Measurements from ENCODE around the gene PLEKHG4B. TPM values are rescaled to one million over a fixed set of nuclear protein-coding genes. Genes with fewer than 3 reads are reported as not detected.

The PLEKHG4B gene
- polyA plus RNA-seq, 4 donors = 8.2 to 17.1 (median 9.5) TPM

DNA sequence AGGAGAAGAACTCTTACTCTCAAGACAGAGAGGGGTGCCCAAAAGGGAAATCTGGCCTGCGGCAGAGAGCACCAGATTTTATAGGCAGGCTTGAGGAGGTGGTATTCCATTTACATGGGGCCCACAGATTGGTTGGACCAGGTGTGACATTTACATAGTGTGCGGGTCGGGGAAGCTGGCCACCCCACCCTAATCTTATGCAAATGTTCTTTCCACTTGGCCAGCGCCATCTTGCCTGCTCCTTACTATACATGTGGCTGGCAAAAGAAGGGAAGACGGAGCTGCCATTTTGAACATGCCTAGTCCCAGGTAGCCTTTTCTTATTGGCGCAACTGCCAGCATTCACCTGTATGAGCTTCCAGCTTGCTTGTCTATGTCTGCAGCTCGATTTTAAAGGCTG, 34.8 kb downstream of the PLEKHG4B start:
- no peak for DNase-seq (ENCODE audit: low read depth in 4 of 4, low spot score in 3 of 4)

DNA sequence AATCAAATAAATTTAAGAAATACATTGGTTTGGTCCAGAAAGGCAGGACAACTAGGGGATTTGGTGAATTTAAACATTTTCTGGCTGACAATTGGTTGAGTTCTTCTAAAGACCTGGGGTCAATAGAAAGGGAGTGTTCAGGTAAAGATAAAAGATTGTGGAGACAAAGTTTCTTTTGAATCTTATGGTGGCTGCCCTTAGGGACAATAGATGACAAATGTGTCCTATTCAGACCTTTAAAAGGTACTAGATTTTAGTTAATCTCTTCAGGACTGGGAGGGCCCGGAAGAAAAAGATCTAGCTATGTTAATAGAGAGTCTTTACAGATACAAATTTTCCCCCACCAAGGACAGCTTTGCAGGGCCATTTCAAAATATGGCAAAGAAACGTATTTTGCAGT, 35.9 kb downstream of the PLEKHG4B start:
- no peak for DNase-seq (ENCODE audit: low read depth in 4 of 4, low spot score in 3 of 4)

DNA sequence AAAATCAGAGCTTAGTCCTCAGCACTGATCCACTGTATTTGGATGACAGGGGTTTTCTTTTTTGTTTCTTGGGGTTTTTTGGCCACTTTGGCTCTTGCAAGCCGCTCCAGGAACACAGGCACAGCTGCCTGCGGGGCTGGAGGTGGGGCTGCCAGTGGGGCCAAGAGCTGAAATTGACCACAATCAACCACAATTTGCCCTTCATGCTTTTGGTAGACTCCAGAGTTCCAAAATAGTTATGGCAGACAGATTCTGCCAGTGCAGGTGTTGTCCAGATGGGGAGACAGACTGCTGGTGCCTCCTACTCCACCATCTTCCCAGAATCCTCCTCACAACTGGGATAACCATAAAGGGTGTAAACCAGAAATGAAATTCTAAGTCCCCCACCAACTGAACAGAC, 36.5 kb downstream of the PLEKHG4B start:
- no peak for DNase-seq (ENCODE audit: low read depth in 4 of 4, low spot score in 3 of 4)

DNA sequence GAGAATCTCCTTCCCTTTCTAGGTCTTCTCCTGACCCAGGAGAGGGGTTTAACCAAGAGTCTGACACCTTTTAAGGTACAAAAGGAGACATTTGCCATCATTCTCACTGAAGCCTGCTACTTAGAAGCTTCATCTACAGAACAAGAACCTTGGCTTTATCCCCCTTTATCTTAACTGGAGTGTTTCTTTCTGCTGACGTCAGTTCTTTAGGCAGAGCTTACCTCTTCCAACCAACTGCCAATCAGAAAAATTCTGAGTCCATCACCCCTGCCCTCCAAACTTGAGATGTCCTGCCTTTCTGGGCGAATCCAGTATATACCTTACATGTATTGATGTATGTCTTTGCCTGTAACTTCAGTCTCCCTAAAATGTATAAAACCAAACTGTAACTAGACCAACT, 37.2 kb downstream of the PLEKHG4B start:
- DNase-seq (ENCODE audit: low read depth in 4 of 4, low spot score in 3 of 4) = no peak

DNA sequence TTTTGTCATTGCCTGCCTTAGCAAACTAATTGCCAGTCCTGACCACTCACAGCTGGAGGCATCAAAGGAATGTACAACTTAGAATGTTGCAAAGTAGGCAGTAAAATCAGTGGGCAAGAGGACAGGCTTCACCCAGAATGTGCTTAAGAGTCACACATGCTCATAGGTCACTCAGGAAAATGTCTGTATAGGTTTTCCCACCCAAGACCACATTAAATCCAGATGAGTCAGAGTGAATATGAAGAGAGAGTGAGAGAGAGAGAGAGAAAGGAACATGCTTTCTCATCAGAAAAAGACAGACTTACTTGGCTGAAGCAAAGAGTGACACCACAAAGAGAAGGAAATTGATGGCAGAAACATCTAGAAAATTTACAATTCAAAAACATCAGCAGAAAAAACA, 37.9 kb downstream of the PLEKHG4B start:
- no peak for DNase-seq (ENCODE audit: low read depth in 4 of 4, low spot score in 3 of 4)

- DNase-seq (ENCODE audit: low read depth in 4 of 4, low spot score in 3 of 4) = no peak
Measured at GRCh38 chr5:130601-131131, 38.7 kb downstream of the PLEKHG4B start.

DNA sequence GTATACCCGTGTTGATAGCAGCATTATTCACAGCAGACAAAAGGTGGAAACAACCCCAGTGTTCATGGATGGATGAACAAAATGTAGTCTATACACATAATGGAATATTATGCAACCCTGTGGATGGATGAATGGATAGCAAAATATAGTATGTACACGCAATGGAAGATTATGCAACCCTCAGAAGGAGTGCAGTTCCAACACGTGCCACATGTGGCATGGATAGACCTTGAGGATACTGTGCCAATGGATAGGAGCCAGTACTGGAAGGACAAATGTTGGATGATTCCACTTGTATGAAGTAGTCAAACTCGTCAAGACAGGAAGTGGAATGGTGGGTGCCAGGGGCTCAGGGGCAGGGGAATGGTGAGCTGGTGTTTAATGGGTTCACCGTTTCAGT, 44.9 kb downstream of the PLEKHG4B start:
- DNase-seq (ENCODE audit: low read depth in 4 of 4, low spot score in 3 of 4) = no peak

DNA sequence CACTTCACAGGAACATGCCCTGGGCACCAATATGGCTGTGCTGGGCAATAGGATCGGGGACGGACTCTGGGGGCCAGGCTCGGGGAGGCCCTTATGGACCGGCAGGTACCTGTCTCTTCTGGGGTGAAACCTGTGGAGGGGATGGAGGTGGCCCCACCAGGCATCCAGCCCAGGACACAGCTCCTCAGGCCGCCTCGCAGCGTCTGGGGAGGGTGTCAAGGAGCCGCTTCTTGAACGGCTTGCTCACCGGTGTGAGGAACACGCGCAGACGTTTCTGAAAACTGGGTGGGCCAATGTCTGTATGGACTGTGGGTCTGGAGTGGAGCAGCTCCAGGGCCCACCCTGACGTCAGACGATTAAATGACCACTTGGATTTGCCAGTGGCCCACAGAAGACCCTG, 45.8 kb downstream of the PLEKHG4B start:
- no peak for DNase-seq (ENCODE audit: low read depth in 4 of 4, low spot score in 3 of 4)

GRCh38 chr5:138936-139335, 47.0 kb downstream of the PLEKHG4B start:
- DNase-seq (ENCODE audit: low read depth in 4 of 4, low spot score in 3 of 4) = no peak

DNA sequence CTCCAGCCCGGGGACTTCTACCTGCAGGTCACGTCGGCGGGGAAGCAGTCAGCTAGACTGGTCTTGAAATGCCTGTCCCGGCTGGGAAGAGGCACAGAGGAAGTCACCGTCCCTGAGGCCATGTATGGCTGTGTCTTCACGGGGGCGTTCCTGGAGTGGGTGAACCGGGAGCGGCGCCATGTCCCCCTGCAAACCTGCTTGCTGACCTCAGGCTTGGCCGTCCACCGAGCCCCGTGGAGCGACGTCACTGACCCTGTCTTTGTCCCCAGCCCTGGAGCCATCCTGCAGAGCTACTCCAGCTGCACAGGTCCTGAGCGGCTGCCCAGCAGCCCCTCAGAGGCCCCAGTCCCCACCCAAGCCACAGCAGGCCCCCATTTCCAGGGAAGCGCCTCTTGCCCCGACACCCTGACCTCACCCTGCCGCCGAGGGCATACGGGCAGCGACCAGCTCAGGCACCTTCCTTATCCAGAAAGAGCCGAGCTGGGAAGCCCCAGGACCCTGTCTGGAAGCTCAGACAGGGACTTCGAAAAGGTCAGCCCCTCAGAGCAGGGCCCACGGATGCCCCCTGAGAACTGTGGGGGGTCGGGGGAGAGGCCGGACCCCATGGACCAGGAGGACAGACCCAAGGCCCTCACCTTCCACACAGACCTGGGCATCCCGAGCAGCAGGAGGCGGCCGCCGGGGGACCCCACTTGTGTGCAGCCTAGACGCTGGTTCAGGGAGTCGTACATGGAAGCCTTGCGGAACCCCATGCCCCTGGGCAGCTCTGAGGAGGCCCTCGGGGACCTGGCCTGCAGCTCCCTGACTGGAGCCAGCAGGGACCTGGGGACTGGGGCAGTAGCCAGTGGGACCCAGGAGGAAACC, 47.8 kb downstream of the PLEKHG4B start:
- no peak for DNase-seq (ENCODE audit: low read depth in 4 of 4, low spot score in 3 of 4)

DNA sequence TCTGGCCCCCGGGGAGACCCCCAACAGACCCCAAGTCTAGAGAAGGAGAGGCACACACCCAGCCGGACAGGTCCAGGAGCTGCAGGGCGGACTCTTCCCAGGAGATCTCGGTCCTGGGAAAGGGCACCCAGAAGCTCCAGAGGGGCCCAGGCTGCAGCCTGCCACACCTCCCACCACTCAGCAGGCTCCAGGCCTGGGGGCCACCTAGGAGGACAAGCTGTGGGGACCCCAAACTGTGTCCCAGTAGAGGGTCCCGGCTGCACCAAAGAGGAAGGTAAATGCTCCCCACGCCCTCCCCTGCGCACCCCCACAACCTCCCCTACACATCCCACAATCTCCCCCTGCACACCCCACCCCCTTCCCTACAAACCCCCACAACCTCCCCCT, 48.5 kb downstream of the PLEKHG4B start:
- DNase-seq (ENCODE audit: low read depth in 4 of 4, low spot score in 3 of 4) = no peak

DNA sequence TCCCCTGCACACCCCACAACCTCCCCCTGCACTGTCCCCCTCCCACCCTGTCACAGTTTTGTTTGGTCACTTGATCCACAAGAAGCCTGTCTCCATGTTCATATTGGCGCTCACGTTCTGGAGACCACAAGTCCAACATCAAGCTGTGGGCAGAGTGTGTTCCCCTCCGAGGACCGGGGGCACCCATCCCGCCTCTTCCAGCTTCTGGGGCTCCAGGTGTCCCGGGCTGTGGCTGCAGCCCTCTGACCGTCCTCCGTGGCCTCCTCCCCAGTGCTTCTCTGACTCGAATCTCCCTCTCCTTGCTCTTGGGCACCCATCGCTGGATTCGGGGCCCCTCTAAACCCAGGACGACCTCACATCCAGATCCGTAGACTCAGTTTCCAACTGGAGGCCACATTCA, 49.2 kb downstream of the PLEKHG4B start:
- DNase-seq (ENCODE audit: low read depth in 4 of 4, low spot score in 3 of 4) = no peak

- DNase-seq (ENCODE audit: low read depth in 4 of 4, low spot score in 3 of 4) = no peak
Measured at GRCh38 chr5:141761-142160, 49.8 kb downstream of the PLEKHG4B start.

DNA sequence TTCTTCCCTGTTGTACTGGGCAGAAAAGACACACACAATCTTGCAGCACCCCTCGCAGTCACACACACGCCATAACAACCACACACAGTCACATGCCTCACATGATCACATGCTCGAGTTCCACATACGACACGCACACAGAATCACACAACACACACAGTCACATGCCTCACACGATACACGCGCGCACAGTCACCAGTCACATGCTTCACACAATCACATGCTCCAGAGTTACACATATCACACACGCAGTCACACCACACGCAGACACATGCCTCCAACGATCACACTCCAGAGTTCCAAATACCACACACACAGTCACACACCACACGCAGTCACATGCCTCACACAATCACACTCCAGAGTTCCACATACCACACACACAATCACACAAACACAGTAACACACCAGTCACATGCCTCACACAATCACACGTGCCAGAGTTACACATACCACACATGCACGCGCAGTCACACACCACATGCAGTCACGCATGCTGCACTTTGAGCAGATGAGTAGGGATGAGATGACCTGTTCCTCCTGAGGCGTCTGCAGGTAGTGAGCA, 50.4 kb downstream of the PLEKHG4B start:
- no peak for DNase-seq (ENCODE audit: low read depth in 4 of 4, low spot score in 3 of 4)

GRCh38 chr5:143041-143440, 51.1 kb downstream of the PLEKHG4B start:
- DNase-seq (ENCODE audit: low read depth in 4 of 4, low spot score in 3 of 4) = no peak

GRCh38 chr5:144941-145340, 53.0 kb downstream of the PLEKHG4B start:
- no peak for DNase-seq (ENCODE audit: low read depth in 4 of 4, low spot score in 3 of 4)

DNA sequence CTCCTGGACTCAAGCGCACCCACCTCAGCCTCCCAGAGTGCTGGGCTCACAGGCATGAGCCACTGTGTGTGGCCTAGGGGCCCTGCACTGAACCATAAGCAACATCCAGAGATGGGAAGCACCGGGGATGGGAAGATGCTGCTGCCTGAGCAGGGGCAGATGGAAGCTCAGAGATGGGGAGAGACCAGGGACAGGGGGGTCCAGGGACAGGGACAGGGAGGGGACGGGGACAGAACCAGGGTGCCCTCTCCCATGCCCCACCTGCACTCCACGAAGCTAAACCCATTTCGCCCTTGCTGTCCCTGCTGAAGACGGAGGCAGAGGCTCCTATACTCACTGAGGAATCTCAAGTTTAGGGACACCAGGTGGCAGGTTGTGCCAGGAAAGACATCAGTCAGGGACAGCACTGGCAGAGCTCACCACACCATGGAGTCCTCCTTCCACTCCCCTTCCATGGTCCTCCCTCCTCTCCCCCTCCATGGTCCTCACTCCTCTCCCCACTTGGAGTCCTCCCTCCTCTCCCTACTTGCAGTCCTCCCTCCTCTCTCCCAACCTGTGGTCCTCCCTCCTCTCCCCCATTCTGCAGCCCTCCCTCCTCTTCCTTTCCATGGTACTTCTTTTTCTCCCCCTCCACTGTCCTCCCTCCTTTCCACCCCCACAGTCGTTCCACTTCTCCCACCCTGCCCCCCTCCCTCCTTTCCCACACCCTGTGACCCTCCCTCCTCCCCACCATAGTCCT, 53.8 kb downstream of the PLEKHG4B start:
- no peak for DNase-seq (ENCODE audit: low read depth in 4 of 4, low spot score in 3 of 4)

GRCh38 chr5:147751-148150, 55.8 kb downstream of the PLEKHG4B start:
- no peak for DNase-seq (ENCODE audit: low read depth in 4 of 4, low spot score in 3 of 4)

DNA sequence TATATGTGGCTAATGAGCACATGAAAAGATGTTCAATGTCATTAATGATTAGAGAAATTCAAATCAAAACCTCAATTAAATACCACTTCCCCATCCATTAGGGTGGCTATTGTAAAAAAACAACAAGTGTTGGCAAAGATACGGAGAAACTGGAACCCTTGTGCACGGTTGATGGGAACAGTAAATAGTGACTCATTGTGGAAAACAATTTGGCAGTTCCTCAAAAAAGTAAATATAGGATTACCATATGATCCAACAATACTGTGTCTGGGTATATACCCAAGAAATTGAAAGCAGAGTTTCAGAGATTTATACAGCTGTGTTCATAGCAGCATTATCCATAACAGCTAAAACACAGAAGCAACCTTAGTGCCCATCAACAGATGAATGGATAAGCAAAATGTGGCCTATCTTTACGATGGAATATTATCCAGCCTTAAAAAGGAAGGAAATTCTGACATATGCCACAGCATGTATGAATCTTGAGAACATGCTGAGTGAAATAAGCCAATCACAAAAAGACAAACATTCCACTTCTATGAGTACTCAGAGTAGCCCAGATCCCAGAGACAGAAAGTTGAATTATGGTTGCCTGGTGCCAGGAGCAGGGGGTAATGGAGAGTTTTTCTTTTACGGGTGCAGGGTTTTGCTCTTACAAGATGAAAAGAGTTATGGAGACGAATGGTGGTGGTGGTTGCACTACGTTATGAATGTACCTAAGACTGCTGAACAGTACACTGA, 57.9 kb downstream of the PLEKHG4B start:
- DNase-seq (ENCODE audit: low read depth in 4 of 4, low spot score in 3 of 4) = no peak

DNA sequence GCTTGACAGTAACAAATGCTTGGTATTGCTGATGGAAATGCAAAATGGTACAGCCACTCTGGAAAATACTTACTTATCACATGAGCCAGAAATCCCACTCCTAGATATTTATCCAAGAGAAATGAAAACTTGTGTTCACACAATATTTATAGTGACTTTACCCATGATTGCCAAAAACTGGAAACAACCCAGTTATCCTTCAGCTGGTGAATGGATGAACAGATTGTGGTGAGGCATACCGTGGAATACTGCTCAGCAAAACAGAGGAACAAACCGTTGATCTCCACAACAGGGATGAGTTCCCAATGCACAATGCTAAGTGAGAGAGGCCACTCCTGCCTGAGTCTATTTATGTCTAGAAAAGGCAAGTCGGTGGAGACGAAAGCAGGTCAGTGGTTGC, 58.8 kb downstream of the PLEKHG4B start:
- DNase-seq (ENCODE audit: low read depth in 4 of 4, low spot score in 3 of 4) = no peak

DNA sequence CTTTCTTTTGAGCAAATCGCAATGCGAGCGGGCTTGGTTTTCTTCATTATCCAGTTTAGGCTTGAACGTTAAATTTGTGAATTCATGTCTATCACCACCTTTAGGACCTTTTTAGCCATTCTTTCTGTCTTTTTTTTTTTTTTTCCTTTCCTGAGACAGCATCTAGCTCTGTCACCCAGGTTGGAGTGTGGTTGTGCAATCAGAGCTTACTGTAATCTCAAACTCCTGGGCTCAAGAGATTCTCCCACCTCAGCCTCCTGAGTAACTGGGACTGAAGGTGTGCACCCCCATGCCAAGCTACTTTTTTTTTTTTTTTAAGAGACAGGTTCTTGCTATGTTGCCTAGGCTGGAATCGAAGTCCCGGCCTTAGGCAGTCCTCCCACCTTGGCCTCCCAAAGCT, 60.1 kb downstream of the PLEKHG4B start:
- no peak for DNase-seq (ENCODE audit: low read depth in 4 of 4, low spot score in 3 of 4)

Data from left renal pelvis (tissue), 4 donors.